NCI-H524 treated with DMSO at 0.1 percent for 48 hours (cell line): ENCODE results near the gene ZNF417.
A peak's percentile ranks its signal among the peaks of the same experiment; 100 is the strongest.
"Not testable (repeated sequence)": the region's sequence is repeated elsewhere in the genome, so short reads cannot be mapped to it uniquely, and the experiment has no call there.

Source experiments
- DNase-seq: peaks from one replicate; lab custom pipeline; 2025; lab: John Stamatoyannopoulos, UW

Gene ZNF417

GRCh38 chr19:57916168-57916995 lies at the start of gene ZNF417:
Gene ZNF417 (minus strand): TSS chr19:57916592. CDS start chr19:57916411, 181 bp downstream.
- DNase-seq = peak; percentile 91

- no peak for DNase-seq
These were observed 48.4 kb upstream of the ZNF417 start for GRCh38 chr19:57964761-57965160.

GRCh38 chr19:57961785-57962184 lies 45.4 kb upstream of the ZNF417 start:
- no peak for DNase-seq

GRCh38 chr19:57954996-57955395 lies 38.6 kb upstream of the ZNF417 start:
- no peak for DNase-seq

- DNase-seq = no peak
These were observed 33.3 kb upstream of the ZNF417 start for GRCh38 chr19:57949702-57950101.

- no peak for DNase-seq
These were observed 32.9 kb upstream of the ZNF417 start for GRCh38 chr19:57949296-57949695.

GRCh38 chr19:57947419-57948134 lies 31.2 kb upstream of the ZNF417 start, which contains the start of gene ZNF256:
Gene ZNF256 (minus strand): TSS chr19:57947706. CDS start chr19:57947474, 232 bp downstream.
- DNase-seq = peak; percentile 63

GRCh38 chr19:57947088-57947418 lies 30.7 kb upstream of the ZNF417 start:
- no peak for DNase-seq

- DNase-seq = no peak
These were observed 29.9 kb upstream of the ZNF417 start for GRCh38 chr19:57946316-57946715.

GRCh38 chr19:57941593-57941992 lies 25.2 kb upstream of the ZNF417 start:
- no peak for DNase-seq

GRCh38 chr19:57935731-57936130 lies 19.3 kb upstream of the ZNF417 start:
- DNase-seq = no peak

- DNase-seq = no peak
These were observed 18.7 kb upstream of the ZNF417 start, which contains the start of gene ZNF418 for GRCh38 chr19:57934820-57935665. Gene ZNF418 (minus strand): TSS chr19:57935402. CDS start chr19:57933822, 1,580 bp downstream.

GRCh38 chr19:57927587-57927986 lies 11.2 kb upstream of the ZNF417 start:
- DNase-seq = no peak

GRCh38 chr19:57914531-57914930 lies 1.9 kb downstream of the ZNF417 start:
- no peak for DNase-seq

- no peak for DNase-seq
These were observed 9.0 kb downstream of the ZNF417 start for GRCh38 chr19:57907394-57907793.

GRCh38 chr19:57905258-57905657 lies 11.1 kb downstream of the ZNF417 start:
- no peak for DNase-seq

- DNase-seq = no peak
These were observed 12.7 kb downstream of the ZNF417 start for GRCh38 chr19:57903618-57904184.

GRCh38 chr19:57900311-57900710 lies 16.1 kb downstream of the ZNF417 start:
- no peak for DNase-seq

- DNase-seq = not testable (repeated sequence)
These were observed 25.7 kb downstream of the ZNF417 start for GRCh38 chr19:57890706-57891105.

GRCh38 chr19:57888560-57889231 lies 27.7 kb downstream of the ZNF417 start, which contains the start of gene ZNF814:
Gene ZNF814 (minus strand): TSS chr19:57889037. CDS start chr19:57888802, 235 bp downstream.
- DNase-seq = peak; percentile 89

GRCh38 chr19:57888107-57888559 lies 28.3 kb downstream of the ZNF417 start:
- DNase-seq = no peak
